Measurements from ENCODE around the gene SP6. TPM values are rescaled to one million over a fixed set of nuclear protein-coding genes. Genes with fewer than 3 reads are reported as not detected.

Gene SP6
- total and polyA plus RNA-seq, 4 donors, result 0.03 to 0.09 (median 0.06) TPM

DNA sequence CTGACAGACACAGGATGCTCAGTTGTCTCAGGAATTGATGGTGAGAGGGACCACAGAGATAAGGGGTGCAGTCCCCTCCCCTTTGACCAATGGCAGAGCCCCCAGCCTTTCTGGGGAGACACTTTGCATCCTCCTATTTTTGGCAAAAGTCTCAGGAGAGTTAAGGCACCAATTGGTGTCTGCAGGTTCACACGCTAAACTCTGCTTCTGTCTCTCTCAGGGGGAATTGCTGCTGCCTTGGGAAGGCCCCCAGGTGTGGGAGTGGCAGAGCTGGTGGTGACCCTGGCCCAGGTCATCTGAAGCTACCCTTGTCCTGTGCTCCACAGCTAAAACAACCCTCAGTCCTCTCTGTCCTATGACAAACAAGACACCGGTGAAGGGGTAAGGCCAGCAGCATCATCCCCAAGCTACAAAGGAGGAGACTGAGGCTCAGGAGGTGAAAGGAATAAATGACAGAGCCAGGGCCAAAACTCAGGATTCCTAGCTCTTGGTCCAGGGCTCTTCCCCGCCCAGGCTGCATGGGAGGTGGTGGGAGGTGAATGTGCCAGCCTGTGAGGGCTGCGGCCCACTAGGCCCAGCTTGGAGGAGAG lies 49.7 kb downstream of the SP6 start (continued):
- TF ChIP-seq TAF1 (conservative IDR thresholded peaks at IDR 0.05) (no peak), SP1 (IDR thresholded peaks at IDR 0.05) (no peak)
- TF ChIP-seq, protein P1, sequence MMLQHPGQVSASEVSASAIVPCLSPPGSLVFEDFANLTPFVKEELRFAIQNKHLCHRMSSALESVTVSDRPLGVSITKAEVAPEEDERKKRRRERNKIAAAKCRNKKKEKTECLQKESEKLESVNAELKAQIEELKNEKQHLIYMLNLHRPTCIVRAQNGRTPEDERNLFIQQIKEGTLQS (IDR thresholded peaks at IDR 0.05), result no peak

DNA sequence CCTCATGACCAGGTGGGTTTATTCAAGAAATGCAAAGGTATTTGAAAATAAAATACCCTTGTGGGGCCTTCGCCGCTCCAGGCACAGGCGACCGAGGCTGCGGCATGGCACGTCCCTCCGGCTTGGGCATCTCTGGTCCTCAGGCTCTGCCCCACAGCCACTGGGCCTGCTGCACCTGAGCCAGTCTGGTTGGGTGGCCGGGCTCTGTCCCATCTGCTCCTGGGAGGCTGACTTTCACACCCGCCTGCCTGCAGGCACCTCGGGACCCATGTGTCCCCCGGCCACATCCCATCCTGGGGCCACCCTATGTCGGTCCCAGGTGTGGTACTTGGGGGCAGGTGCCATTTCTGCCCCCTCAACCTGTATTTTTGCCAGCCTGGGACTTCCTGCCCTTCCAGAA lies 50.3 kb downstream of the SP6 start:
- Histone ChIP-seq H3K36me3 (ENCODE audit: control insufficient read depth in 4 of 4, insufficient read depth in 3 of 4, low read depth in 1 of 4, low read length in 3 of 4) (no peaks in the 10 kb centered on the region), H3K4me1 (ENCODE audit: control insufficient read depth in 4 of 4, insufficient read depth in 4 of 4, low read length in 3 of 4) (no peaks in the 10 kb centered on the region), H3K27ac (ENCODE audit: low read depth in 1 of 2, low read length in 2 of 2) (no peak overlapping the region), H3K4me3 (ENCODE audit: low read depth in 1 of 3, low read length in 3 of 3) (no peak overlapping the region), H3K27me3 (ENCODE audit: control insufficient read depth in 4 of 4, insufficient read depth in 4 of 4, low read length in 3 of 4) (no peaks in the 10 kb centered on the region), H3K9ac (ENCODE audit: low read depth in 1 of 2, low read length in 2 of 2) (no peak overlapping the region), H3K9me3 (ENCODE audit: control insufficient read depth in 4 of 4, low read length in 3 of 4) (no peaks in the 10 kb centered on the region)
- whole genome bisulfite sequencing, result 85% methylated on average over 12 of the region's 12 CpGs
- TF ChIP-seq HNF4A (conservative IDR thresholded peaks at IDR 0.05), result no peak
- no peak for TF ChIP-seq ZBTB33 (IDR thresholded peaks at IDR 0.05)
- no peak for TF ChIP-seq MAX (IDR thresholded peaks at IDR 0.05)
- no peak for DNase-seq (ENCODE audit: low spot score)

- no peak for DNase-seq (ENCODE audit: low spot score)
- H3K9me3 ChIP-seq (ENCODE audit: control insufficient read depth in 4 of 4, low read length in 3 of 4), result no peaks in the 10 kb centered on the region
- H3K4me1 ChIP-seq (ENCODE audit: control insufficient read depth in 4 of 4, insufficient read depth in 4 of 4, low read length in 3 of 4), result no peaks in the 10 kb centered on the region
- no peak overlapping the region for H3K27ac ChIP-seq (ENCODE audit: low read depth in 1 of 2, low read length in 2 of 2)
- WGBS, result 62% methylated on average over 2 of the region's 2 CpGs
- peaks cover 0 to 5% (median 4%) of the 10 kb centered on the region in 4 donors for H3K27me3 ChIP-seq (ENCODE audit: control insufficient read depth in 4 of 4, insufficient read depth in 4 of 4, low read length in 3 of 4)
- TF ChIP-seq NR2F2 (IDR thresholded peaks at IDR 0.05) (no peak), MAX (IDR thresholded peaks at IDR 0.05) (no peak), REST (IDR thresholded peaks at IDR 0.05) (peak; percentile 44), GABPA (IDR thresholded peaks at IDR 0.05 in 1 of 2, conservative IDR thresholded peaks at IDR 0.05 in 1 of 2) (no peak), RXRA (IDR thresholded peaks at IDR 0.05) (no peak), RAD21 (IDR thresholded peaks at IDR 0.05) (no peak)
- no peaks in the 10 kb centered on the region for H3K36me3 ChIP-seq (ENCODE audit: control insufficient read depth in 4 of 4, insufficient read depth in 3 of 4, low read depth in 1 of 4, low read length in 3 of 4)
- H3K4me3 ChIP-seq (ENCODE audit: low read depth in 1 of 3, low read length in 3 of 3), result no peak overlapping the region
- no peak overlapping the region for H3K9ac ChIP-seq (ENCODE audit: low read depth in 1 of 2, low read length in 2 of 2)
Observed at GRCh38 chr17:47797797-47798196, 53.2 kb downstream of the SP6 start.

Other genes with a start within 250 kb of the SP6 start
- 100 to 1,000 TPM; 111 to 114 TPM for gene KPNB1, start 201.2 kb downstream of the SP6 start, total RNA-seq
- gene KPNB1, start 201.2 kb downstream of the SP6 start, polyA plus RNA-seq, result 10 to 100 TPM; 27.6 to 39.5 TPM
- 1 to 10 TPM; 1.4 to 1.5 TPM for gene TBKBP1, start 157.0 kb downstream of the SP6 start, total RNA-seq
- 1 to 10 TPM in 1 of 2 donors, under 1 TPM in 1; 0.25 to 2.0 TPM for gene TBKBP1, start 157.0 kb downstream of the SP6 start, polyA plus RNA-seq
- under 1 TPM; 0.19 to 0.59 TPM for gene TBX21, start 117.9 kb downstream of the SP6 start, total RNA-seq
- gene TBX21, start 117.9 kb downstream of the SP6 start, polyA plus RNA-seq, result under 1 TPM in 1 of 2 donors, not detected in 1; 0.25 TPM
- 1 to 10 TPM; 1.9 to 2.4 TPM for gene OSBPL7, start 29.4 kb downstream of the SP6 start, total RNA-seq
- under 1 TPM; 0.51 to 0.81 TPM for gene OSBPL7, start 29.4 kb downstream of the SP6 start, polyA plus RNA-seq
- gene MRPL10, start 19.6 kb downstream of the SP6 start, total RNA-seq, result 10 to 100 TPM; 10.2 to 10.6 TPM
- gene MRPL10, start 19.6 kb downstream of the SP6 start, polyA plus RNA-seq, result 10 to 100 TPM; 15.1 to 24.9 TPM
- under 1 TPM; under 0.01 to 0.28 TPM for gene LRRC46, start 19.5 kb downstream of the SP6 start, total RNA-seq
- gene LRRC46, start 19.5 kb downstream of the SP6 start, polyA plus RNA-seq, result under 1 TPM; 0.36 to 0.43 TPM
- gene SCRN2, start 9.9 kb downstream of the SP6 start, total RNA-seq, result 10 to 100 TPM; 17.8 to 21.4 TPM
- gene SCRN2, start 9.9 kb downstream of the SP6 start, polyA plus RNA-seq, result 10 to 100 TPM; 19.2 to 27.4 TPM
- 1 to 10 TPM; 2.2 to 3.5 TPM for gene SP2, start 45.1 kb upstream of the SP6 start, total RNA-seq
- 1 to 10 TPM; 4.1 to 5.7 TPM for gene SP2, start 45.1 kb upstream of the SP6 start, polyA plus RNA-seq
- 100 to 1,000 TPM in 1 of 2 donors, 10 to 100 TPM in 1; 27.8 to 102 TPM for gene PNPO, start 90.4 kb upstream of the SP6 start, total RNA-seq
- gene PNPO, start 90.4 kb upstream of the SP6 start, polyA plus RNA-seq, result 10 to 100 TPM; 49.7 to 52.9 TPM
- 10 to 100 TPM in 1 of 2 donors, 1 to 10 TPM in 1; 1.9 to 11.0 TPM for gene PRR15L, start 106.7 kb upstream of the SP6 start, total RNA-seq
- gene PRR15L, start 106.7 kb upstream of the SP6 start, polyA plus RNA-seq, result 1 to 10 TPM in 1 of 2 donors, under 1 TPM in 1; 0.83 to 1.8 TPM
- 100 to 1,000 TPM in 1 of 2 donors, 10 to 100 TPM in 1; 44.6 to 120 TPM for gene CDK5RAP3, start 120.0 kb upstream of the SP6 start, total RNA-seq
- 10 to 100 TPM; 52.7 to 96.8 TPM for gene CDK5RAP3, start 120.0 kb upstream of the SP6 start, polyA plus RNA-seq
- 10 to 100 TPM in 1 of 2 donors, 1 to 10 TPM in 1; 2.6 to 13.3 TPM for gene COPZ2, start 186.6 kb upstream of the SP6 start, total RNA-seq
- gene COPZ2, start 186.6 kb upstream of the SP6 start, polyA plus RNA-seq, result 10 to 100 TPM; 22.4 to 38.1 TPM
- gene NFE2L1, start 197.2 kb upstream of the SP6 start, total RNA-seq, result 10 to 100 TPM; 37.5 to 79.5 TPM
- 10 to 100 TPM; 14.3 to 77.7 TPM for gene NFE2L1, start 197.2 kb upstream of the SP6 start, polyA plus RNA-seq

Measured in liver (tissue), 9 donors.